Right lung (tissue), 5 donors: ENCODE measurements around the gene TDP2. TPM values are rescaled to one million over a fixed set of nuclear protein-coding genes. Genes with fewer than 3 reads are reported as not detected.
"Not testable (repeated sequence)": the region's sequence is repeated elsewhere in the genome, so short reads cannot be mapped to it uniquely, and the experiment has no call there.

Source experiments
- DNase-seq, 2 donors: peaks; one replicate each; pipeline ENCODE4 v3.0.0-alpha.2; 2013
- polyA plus RNA-seq, 5 donors: library from polyadenylated mRNA; unstranded; fragments of 120-200 nt; gene quantifications; one replicate each; pipeline versions ENCODE4 v1.2.1 to v1.2.3, GENCODE V29; 2013; ENCODE audit warnings: inconsistent platforms in 1 of 5, low replicate concordance in 1 of 5; ENCODE audit not compliant: insufficient read length in 5 of 5, insufficient read depth in 1 of 5

The TDP2 gene
- polyA plus RNA-seq, 5 donors = 39.7 to 63.3 (median 52.3) TPM

DNA sequence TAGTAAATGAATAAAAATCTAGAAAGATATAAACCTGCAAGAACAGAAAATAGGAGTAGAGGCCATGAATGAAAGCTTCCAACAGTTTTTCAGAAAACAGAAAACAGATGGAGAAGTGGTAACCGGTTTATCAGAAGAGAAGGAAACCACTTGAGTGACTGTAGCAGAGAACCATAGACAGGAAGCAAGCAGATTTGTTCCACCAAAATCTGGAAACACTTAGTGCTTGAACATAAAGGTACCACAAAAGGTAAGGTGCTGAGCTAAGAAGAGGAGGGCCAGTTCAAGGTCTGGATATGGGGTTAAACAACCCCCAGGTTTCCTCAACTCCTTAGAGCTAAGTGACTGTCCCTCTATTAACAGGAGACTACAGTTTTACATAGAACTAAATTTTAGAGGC is 11.5 kb downstream of the TDP2 start:
- DNase-seq = no peak

DNA sequence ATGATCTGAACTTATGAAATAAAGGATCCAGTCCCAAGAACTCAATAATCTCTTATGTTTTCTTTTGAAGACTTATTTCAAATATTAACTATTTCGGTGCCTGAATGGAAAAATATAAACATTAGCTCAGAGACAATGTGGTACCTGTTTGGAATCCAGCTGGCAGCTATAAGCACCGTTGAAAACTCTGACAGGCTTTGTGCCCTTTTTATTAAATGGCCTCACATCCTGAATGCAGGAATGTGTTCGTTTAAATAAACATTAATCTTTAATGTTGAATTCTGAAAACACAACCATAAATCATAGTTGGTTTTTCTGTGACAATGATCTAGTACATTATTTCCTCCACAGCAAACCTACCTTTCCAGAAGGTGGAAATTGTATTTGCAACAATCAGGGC is 16.3 kb downstream of the TDP2 start:
- DNase-seq = no peak

DNA sequence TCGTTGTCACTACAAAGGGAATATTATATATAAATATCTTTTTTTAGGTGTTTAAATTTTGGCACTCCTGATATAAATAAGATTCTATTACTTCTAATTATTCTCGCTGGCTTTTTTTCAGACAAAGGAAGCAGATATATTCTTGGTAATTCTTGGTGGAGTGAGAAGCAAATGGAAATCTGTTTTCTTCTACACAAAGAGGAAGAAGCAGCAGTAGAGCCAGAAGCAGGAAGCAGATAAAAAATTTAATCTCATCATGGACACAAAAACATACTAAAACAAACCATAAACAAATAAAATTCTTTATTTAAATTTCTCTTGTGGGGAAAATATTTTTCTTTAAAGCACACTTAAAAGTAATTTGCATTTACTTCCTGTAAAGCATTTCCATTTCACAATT is 17.0 kb downstream of the TDP2 start:
- no peak for DNase-seq

DNA sequence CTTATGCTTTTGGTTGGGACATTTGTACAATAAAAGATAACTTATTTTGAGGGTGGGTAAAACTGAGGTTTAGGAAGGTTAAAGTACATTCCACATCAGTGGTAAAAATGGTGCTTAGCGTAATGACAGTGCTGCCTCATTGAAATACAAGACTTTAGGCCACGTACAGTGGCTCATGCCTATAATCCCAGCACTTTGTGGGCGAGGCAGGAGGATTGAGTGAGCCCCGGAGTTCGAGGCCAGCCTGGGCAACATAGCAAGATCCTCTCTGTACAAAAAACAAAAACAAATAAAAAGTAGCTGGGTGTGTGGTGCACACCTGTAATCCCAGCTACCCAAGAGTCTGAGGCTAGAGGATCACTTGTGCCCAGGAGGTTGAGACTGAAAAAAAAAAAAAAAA is 18.4 kb downstream of the TDP2 start:
- no peak for DNase-seq

DNA sequence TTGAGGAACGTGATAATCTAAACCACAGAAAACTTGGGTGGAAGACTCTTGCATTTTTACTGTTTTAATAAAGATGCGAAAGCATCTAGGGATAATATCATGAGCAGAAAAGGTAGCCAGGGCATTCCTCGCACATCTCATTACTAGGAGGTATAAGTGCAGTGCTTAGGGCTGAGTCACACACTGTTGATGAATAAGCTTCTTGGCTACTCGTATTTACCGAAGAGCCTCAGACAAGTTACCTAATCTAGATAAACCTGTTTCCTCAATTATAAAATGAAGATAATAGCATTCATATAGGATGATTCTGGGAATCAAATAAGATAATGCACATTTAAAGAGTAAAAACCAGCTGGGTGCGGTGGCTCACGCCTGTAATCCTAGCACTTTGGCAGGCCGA is 19.9 kb downstream of the TDP2 start:
- no peak for DNase-seq

- DNase-seq = no peak
Observed at GRCh38 chr6:24644377-24644776, 22.3 kb downstream of the TDP2 start.

DNA sequence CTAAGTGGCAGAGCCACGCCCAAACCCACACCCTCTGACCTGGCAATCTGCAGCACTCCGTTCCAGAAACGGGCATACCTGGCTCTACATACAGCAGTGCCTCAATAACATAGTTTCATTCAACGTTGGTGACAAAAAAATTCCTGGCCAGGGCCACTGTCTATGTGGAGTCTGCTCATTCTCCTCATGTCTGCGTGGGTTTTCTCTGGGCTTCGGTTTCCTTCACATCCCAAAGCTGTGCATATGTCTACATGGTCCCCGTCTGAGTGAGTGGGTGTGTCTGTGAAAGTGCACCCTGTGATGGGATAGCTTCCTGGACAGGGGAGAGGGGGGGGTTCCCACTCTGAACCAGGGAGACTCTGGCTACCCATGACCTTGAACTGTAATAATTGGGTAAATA is 22.8 kb downstream of the TDP2 start:
- DNase-seq = no peak

- DNase-seq = no peak
Observed at GRCh38 chr6:24642061-24642460, 24.6 kb downstream of the TDP2 start.

- not testable (repeated sequence) for DNase-seq
Observed at GRCh38 chr6:24640631-24641030, 26.1 kb downstream of the TDP2 start.

DNA sequence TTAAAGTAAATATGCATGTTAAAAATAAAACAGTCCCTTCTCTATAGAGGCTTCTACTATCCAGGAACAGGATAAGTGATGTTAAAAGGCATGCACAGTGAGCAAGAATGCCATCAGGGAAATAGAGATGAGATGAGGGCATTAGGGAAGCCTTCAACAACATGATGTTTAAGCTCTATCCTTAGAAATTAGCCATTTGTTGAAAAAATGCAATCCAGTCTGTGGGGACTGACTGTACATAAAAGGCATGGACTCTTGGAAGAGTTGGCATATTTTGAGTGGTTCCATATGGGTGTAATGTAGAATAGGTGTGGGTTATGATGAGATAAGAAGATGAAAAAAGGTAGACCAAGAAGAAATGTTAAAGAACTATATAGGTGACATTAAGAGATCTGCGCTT is 26.5 kb downstream of the TDP2 start:
- DNase-seq = no peak

- DNase-seq = no peak
Observed at GRCh38 chr6:24636681-24637080, 30.0 kb downstream of the TDP2 start.

- DNase-seq = no peak
Observed at GRCh38 chr6:24632573-24632972, 34.1 kb downstream of the TDP2 start.

DNA sequence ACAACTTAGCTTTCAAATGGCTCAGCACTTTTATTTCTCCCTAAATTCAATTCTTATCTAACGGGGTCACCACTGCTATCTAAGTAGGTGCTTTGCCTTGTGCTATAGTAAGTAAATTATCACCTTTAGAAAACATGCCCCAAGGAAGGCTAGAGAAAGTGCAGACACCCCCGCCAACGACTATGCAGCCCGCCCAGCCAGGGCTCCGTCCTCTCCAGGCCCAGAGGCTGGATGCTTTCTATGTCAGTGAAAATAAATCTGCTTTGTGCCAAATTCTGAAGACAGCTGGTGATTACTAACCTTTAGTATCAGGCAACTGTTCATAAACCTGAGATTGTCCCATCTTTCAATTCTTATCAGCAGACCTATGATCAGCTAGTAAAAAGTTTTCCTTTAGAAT is 35.0 kb downstream of the TDP2 start:
- no peak for DNase-seq

- DNase-seq = no peak
Observed at GRCh38 chr6:24630856-24631505, 35.7 kb downstream of the TDP2 start.

DNA sequence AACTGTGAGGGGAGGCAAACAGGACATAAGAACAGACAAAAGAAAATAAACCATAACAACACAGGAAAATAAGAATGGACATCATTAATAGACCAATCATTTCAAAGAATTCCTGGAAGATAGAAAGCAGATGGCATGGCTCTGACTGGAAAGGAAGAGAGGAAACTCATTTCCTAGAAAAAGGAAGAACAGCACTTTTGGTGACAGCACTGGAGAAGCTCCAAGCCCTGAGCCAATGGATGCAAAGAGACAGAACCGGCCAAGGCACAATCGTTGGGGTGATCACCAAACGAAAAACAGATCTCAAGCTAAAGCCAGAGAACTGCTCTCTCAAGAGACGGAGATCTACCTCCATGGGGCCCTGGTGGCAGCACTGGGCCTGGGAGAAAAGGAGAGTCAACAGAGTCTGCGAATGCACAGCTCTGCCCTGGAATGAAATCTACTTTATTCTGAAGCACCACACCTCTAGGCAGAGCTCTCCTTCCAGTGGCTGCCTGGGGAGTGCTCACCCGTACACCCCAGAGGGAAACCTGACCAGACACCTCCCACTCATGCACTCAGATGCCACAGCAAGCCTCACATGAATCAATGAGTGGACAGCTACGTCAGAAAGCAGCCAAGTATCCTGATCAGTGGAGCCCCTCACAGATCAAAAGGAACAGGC is 44.9 kb downstream of the TDP2 start:
- no peak for DNase-seq

DNA sequence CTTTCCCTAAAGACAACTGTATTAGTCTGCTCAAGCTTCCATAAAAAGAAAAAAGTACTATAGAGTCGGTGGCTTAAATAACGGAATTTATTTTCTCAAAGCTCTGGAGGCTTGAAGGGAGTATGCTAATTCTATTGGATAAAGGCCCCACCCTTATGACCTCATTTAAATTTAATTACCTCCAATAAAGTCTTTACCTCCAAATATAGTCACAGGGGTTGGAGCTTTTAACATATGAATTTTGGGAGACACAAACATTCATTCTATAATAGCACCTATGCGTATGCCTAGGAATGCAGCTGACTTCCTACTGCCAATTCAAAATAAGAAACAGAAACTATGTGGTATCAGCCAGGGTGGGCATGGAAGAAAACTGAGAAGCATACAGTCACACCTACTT is 46.1 kb downstream of the TDP2 start:
- no peak for DNase-seq

GRCh38 chr6:24619661-24620060 is 47.0 kb downstream of the TDP2 start:
- DNase-seq = no peak

GRCh38 chr6:24614648-24615047 is 52.1 kb downstream of the TDP2 start:
- no peak for DNase-seq

DNA sequence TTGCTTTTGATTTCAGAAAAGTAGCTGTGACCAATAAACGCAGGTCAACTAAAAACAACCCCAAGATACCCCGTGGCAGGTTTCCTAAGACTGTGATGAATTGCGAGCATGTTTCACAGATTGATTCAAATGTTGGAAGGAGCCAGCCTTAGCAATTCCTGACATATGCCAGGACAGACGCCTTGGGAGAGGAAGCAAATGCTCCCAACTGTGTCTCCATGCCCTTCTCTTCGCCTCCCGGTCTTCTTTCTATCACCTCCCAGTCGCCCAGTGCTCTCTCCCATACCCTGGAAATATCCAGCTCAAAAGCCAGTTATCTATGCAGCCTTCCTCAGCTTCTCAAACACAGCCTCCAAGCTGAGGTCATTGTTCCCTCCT is 52.7 kb downstream of the TDP2 start:
- no peak for DNase-seq

DNA sequence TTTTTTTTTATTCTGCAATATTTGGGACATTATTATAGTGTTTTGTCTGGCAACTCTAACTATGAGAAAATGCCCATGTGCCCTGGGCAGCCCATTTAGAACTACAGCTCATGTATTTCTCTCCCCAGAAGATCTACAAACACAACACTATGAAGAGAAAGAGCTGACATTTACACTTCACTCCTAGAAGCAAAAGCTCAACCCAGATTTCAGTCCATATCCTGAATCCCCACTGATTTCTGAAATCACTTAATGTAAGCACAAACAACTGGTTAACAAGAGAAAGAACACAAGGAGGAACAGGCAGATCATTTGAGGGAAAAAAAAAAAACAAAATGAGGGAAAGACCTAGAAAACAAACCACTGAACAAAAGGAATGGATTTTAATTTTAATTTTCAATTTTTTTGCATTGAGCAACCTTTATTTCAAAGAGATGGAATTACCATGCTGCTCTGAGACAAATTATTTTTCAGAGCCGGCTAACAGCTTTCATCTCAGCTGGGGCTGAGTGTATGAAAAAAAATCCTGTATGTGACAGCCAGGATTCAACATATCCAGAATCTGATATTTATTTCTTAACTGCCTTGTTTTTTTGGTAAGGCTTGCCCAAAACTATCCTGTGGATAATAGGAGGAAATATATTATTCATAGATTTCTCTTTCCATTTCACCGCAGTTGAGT is 53.2 kb downstream of the TDP2 start:
- no peak for DNase-seq

DNA sequence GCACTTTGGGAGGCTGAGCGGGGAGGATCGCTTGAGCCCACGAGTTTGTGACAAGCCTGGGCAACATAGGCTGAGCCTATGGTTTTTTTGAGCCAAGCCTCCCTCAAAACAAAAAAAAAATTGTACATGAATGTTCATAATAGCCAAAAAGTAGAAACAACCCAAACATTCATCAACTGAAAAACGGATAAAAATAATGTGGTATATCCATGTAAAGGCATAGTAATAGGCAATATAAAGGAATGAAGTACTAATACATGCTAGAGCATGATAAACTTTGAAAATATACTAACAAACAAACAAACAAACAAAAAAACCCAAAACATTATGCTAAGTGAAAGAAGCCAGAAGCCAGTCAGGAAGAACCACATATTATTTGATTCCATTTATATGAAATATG is 56.0 kb downstream of the TDP2 start:
- DNase-seq = no peak

- no peak for DNase-seq
Observed at GRCh38 chr6:24607310-24608105, 59.2 kb downstream of the TDP2 start.
